GM18951 (cell line): ENCODE results near the gene CDH22.

ENCODE experiments used
- POLR2A ChIP-seq: IDR thresholded peaks from 4 replicates; pipeline ENCODE4 v1.6.1; 2011; ENCODE audit warnings: mild to moderate bottlenecking; ENCODE audit not compliant: insufficient read length, insufficient read depth; ENCODE audit errors: extremely low read depth
- in situ Hi-C: fragments of 300-500 bp; cut with MboI; formaldehyde crosslinking; loops from one replicate; pipeline ENCODE4 v1.12.0; 2022; ENCODE audit warnings: low sequenced_read_pairs, mixed read lengths, inconsistent platforms; ENCODE audit not compliant: unreplicated experiment

The CDH22 gene

DNA sequence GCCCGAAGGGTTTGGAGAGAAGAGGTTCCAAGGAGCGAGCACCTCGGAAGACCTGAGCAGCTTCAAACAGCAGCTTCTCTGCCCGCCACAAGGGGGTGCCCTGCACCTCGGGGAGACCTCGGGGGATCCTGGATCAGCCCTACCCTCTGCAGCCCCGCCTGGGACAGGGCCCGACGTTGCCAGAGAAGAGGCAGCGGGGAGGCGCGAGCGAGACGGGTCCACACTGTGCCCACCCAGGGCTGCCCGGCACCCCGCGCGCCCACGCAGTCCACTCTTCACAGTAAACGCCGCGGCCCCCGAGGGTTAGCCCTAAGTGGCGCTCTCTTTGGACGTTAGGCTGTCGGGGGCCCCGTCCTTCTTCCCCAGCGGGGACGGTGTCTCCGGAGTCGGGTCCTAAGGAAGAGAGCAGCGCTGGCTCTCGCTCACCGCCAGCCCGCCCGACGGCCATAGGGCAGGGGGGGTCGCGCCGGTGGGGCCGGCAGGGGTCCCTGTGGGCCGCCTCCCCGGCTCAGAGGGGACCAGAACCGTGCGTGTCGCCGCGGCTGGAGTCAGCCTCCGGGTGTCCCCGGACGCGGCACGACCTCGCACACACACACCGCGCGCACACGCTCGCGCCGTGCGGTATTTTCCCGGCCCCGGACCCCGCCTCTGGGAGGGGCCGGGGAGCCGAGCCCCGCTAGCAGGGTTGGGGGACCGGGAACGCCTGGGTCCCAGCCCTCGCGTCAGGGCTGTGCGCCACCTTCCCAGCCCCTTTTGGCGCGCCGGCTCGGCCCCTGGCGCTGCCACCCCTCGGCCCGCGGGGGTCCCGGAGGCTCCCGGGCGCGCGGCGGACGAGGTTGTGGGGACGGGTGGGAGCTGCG, 929 bp downstream of the CDH22 start:
- in situ Hi-C loops = loop anchor here (10.0 kb wide), 1 partner anchor 137 kb away; no protein-coding TSS in a partner anchor
- TF ChIP-seq POLR2A = no peak

DNA sequence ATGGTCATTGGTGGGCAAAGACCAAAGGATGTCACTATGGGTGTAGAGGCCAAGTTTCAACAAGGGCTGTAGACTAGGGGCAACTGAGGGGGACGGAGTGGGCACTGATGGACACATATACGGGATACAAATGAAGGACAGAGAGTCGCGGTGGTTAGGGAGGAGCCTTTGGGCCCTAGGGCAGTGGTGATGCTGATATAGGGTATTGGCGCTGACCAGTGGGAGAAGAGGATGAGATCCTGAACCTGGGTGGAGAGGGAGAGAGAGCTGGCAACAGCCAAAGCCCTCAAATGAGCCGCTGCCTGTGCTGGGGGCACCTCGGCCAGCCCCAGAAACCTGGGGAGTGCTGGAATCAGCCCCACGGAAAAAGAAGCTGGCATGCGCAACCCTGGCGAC, 1.6 kb downstream of the CDH22 start:
- in situ Hi-C loops = loop anchor here (10.0 kb wide), 1 partner anchor 138 kb away; no protein-coding TSS in a partner anchor
- TF ChIP-seq POLR2A = no peak

DNA sequence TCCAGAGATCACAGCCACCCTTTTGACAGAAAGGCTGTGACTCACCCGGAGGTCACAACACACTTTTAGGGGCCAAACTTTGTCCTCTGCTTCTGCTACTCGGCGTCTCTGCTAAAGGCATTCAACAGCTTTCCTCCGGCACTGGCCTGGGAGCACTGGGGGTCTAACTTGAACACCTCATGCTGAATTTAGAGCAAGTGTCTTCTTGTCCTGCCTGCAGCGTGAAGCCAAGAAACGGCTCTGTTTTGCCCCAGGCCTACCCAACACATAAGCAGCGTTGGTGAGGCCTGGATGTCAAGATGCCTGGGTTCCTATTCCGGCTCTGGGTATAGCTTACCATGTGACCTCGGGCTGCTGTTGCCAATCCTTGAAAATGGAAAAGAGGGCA, 2.3 kb downstream of the CDH22 start:
- no peak for TF ChIP-seq POLR2A
- in situ Hi-C loops = loop anchor here (10.0 kb wide), 1 partner anchor 139 kb away; no protein-coding TSS in a partner anchor

DNA sequence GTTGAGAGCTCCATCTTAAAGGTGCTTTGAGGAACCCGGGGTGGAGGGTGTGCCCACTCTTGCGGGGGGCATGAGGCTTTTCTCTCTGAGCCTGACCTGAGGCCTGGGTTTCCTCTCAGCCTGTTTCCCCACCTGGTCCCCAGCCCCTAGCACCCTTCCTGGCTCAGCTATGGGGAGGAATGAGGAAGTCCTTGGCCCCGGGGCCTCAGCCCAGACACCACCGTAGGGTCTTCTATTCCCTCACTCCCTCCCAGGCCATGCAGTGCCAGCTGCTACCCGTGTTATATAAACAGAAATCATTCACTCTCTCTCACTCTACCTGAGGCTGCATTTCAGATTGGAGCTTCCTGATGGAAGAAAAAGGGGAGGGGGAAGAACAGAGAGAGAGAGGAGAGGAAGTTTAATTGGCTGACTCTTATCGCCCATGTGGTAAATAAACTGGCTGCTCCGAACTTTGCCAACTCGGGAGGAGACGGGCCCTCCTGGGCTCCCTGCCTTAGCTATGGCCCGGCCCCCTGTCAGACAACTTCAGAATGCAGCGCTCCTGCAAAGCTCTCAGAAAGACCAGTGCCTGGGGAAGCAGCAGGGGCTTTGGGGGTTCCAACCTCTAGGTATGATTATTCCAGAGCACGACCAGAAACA, 2.8 kb downstream of the CDH22 start:
- no peak for TF ChIP-seq POLR2A
- in situ Hi-C loops = loop anchor here (10.0 kb wide), 1 partner anchor 139 kb away; no protein-coding TSS in a partner anchor

DNA sequence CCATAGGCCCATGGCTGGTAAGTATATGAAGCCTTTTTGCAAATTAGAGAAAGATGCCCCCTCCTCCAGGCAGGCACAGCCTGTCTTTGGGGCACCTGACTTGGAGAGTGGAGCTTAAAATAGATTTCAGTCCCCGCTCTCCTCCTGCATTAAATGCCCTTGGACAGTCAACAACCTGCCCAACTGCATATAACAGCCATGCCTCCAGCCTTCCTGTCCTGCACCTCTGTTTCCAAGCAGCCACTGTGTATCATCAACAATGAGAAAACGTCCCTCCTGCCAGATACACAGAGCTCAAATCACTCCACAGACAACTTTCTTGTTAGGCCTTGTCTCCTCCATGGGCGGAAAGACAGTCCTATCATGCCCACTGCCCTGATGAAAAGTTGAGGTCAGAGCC, 3.4 kb downstream of the CDH22 start:
- in situ Hi-C loops = loop anchor here (10.0 kb wide), 1 partner anchor 140 kb away; no protein-coding TSS in a partner anchor
- TF ChIP-seq POLR2A = no peak

DNA sequence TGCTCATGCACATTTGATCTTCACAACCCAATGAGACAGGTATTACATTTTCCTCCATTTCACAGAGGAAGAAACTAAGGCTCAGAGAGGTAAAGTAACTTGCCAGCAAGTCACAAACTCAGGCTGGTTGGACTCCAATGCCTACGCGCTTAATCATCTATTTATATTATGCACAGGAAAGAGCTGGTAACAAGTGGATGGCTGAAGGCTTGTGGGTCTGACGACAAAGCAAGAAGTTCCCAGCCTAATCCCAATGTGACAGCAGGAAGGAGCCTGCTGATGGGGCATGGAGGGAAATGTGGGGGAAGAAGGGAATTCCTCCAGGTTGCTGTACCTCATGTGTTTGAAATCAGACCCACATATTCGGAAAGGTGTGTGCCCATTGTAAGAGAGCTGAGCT, 3.9 kb downstream of the CDH22 start:
- in situ Hi-C loops = loop anchor here (10.0 kb wide), 1 partner anchor 140 kb away; no protein-coding TSS in a partner anchor

DNA sequence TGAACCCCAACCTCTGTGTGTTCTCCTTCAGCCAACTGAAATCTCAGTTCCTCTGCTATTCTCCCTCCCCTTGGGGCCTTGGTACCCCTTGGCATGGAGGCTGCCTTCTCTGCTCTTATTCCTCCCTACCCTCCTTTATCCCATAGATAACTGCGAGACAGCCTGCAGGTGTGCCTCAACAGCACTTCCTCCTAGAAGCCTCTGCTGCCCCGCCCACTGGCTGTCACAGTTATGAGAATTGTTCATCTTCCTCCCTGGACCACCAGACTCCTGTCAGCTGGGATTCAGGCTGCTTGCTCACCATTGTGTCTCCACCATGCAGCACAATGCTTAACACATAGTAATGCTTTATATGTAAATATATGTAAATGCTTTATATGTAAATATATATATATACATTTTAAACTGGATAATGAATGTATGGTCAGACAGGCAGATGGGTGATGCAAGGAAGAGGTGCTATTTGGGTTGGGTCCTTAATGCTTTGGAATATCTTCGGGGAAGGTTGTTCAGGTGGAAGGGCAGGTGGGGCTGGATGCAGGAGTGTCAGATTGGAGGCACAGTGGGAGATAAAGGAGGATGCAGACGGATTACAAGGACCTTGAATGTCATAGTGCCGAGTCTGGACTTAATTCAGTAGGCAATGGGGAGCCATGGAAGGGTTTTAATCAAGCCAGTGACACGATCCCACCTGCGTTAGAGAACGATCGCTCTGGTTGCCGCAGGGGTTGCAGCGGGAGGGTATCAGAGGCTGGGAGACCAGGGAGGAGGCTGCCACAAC, 4.9 kb downstream of the CDH22 start:
- no peak for TF ChIP-seq POLR2A
- in situ Hi-C loops = loop anchor here (10.0 kb wide), 1 partner anchor 141 kb away; no protein-coding TSS in a partner anchor

More for the DNA sequence above, 3.9 kb downstream of the CDH22 start:
- no peak for TF ChIP-seq POLR2A

DNA sequence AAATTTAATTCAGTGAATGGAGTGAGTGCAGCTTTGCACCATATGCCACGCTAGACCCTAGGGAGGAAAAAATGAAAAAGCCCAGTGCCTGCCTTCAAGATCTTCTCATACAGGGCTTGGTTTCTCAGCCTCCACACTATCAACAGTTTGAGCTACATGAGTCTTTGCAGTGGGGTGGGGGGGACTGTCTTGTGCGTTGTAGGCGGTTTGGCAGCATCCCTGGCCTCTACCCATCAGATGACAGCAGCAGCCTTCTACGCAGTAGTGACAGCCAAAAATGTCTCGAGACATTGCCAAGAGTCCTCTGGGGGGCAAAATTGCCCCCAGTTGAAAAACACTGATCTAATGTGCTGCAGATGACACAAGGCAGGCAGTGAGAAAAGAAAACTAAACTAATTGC, 6.2 kb downstream of the CDH22 start:
- TF ChIP-seq POLR2A = no peak

DNA sequence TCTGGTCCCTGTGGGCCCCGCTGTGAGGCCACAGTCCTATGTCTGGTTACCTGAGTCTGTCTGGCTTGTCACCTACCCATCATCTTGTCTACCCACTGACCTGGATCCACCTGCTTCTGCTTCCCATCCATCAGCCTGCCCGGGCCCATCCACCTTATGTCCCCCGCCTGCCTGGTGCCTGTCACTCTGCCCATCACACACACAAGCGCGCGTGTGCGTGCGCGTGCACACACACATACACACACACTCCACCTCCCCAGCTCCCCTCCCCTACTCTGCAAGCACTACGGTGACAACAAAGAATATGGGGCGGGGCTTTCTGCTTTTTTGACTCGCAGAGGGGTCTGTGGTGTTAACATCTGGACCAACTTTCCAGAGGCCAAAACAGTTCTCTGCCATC, 8.0 kb downstream of the CDH22 start:
- in situ Hi-C loops = loop anchor here (10.0 kb wide), 1 partner anchor 145 kb away; no protein-coding TSS in a partner anchor
- no peak for TF ChIP-seq POLR2A

More for the DNA sequence above, 6.2 kb downstream of the CDH22 start:
- in situ Hi-C loops = loop anchor here (10.0 kb wide), 1 partner anchor 143 kb away; no protein-coding TSS in a partner anchor

DNA sequence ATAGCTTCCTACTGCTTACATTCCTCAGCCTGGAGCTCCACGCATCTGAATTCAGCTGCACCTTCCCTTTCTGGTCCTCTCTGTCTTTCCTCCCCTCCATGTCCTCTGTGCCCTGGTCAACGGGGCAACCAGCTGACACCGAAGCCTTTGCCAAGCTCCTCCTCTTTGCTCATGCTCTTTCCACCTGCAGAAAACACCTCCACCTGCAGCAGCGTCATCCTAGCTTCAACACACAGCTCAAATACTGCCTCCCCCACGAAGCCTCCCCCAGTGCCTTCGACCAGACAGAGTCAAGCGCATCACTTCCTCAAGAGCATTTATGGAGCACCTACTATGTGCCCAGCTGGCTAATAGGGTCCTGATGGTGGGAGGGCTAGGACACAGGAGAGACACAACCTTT, 9.2 kb downstream of the CDH22 start:
- no peak for TF ChIP-seq POLR2A

DNA sequence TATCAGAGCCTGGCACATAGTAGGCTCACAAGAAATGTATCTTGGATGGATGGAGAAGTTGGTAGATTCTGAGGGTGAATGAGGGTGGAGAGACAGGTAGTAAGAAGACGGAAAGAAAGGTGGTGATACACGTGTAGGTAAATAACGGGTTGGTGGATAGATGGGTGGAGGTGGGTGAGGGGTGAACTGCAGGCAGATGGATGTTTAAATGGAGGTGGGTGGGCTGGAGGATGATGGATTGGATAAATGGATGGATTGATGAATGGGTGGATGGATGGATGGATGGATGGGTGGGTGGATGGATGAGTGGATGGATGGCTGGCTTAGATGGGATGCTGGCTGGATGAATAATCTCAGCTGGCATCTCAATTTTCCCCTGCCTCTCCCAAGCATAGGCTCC, 9.9 kb downstream of the CDH22 start:
- in situ Hi-C loops = no loop called here

More for the DNA sequence above, 9.2 kb downstream of the CDH22 start:
- in situ Hi-C loops = no loop called here

DNA sequence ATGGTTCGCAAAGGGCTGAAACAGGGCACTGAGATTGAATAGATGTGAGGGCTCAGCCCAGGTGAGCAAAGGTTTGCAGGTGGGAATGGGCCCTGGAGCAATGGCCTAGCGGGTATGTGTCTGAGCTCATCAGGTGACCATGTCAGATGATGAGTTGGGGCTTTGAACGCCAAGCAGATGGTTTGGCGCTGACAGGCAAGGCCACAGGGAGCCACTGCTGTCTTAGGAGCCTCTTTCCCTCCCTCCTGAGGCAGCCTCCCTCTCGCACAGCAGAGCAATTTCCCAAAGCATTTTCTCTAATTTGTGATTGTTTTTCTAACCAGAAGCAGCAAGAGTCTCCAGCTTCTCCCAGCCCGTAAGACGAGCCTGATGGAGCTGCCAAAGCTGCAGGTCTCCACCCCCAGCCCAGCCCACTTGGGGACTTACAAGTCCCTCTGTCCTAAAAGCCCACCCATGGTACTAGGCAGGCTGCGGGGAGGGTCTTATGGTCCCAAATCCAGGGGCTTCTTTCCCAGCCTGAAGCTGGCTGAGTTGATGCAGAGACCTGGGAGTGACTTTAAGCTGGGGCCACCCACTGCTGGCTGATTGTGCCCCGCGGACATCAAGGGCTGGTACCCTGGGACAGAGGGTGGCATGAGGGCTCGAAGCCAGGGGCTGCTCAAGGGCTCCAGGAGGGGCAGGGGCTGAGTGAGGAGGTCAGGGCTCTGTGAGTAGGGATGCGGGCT, 11.6 kb downstream of the CDH22 start:
- in situ Hi-C loops = no loop called here
- TF ChIP-seq POLR2A = no peak

More for the DNA sequence above, 9.9 kb downstream of the CDH22 start:
- no peak for TF ChIP-seq POLR2A
